ENCODE measurements around the gene PDC.

DNA sequence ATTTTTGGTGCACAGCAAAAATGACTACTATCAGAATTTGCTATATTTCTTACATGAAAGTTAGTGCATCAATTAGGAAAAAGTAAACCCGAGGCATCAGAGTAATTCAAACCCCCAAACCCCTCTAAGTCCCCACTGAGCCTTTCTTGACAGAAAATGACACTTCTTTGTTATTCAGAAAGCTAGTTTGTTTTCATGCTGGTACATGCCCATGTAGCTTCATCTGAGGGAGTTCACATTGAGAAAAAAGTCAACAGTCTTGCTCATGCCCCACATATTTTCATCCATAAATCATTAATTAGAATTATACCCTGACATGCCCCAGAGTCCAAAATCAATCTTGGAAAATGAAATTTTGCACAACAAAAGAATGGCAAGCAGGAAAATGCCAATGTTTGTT, 39.9 kb upstream of the PDC start:
- TF ChIP-seq, protein P1, sequence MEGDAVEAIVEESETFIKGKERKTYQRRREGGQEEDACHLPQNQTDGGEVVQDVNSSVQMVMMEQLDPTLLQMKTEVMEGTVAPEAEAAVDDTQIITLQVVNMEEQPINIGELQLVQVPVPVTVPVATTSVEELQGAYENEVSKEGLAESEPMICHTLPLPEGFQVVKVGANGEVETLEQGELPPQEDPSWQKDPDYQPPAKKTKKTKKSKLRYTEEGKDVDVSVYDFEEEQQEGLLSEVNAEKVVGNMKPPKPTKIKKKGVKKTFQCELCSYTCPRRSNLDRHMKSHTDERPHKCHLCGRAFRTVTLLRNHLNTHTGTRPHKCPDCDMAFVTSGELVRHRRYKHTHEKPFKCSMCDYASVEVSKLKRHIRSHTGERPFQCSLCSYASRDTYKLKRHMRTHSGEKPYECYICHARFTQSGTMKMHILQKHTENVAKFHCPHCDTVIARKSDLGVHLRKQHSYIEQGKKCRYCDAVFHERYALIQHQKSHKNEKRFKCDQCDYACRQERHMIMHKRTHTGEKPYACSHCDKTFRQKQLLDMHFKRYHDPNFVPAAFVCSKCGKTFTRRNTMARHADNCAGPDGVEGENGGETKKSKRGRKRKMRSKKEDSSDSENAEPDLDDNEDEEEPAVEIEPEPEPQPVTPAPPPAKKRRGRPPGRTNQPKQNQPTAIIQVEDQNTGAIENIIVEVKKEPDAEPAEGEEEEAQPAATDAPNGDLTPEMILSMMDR (IDR thresholded peaks at IDR 0.05), result no peak
- TF ChIP-seq POLR2AphosphoS5 (IDR thresholded peaks at IDR 0.05), result no peak
- TF ChIP-seq POLR2A (IDR thresholded peaks at IDR 0.05), result no peak
